Left lung (tissue), 10 donors: ENCODE results near the gene WNT2. TPM values are rescaled to one million over a fixed set of nuclear protein-coding genes. Genes with fewer than 3 reads are reported as not detected.

Source experiments
- ATAC-seq: fragments of 200-7000 bp; cut with Tn5 transposase; one replicate; pipeline ENCODE4 v1.9.1; 2020; ENCODE audit warnings: moderate library complexity
- DNase-seq, 4 donors: peaks; one replicate each; pipeline ENCODE4 v3.0.0-alpha.2; 2013 to 2020
- H3K27ac ChIP-seq, 2 donors: fragments of 200-600 bp; sonication (generic) in 1 of 2; one replicate each; pipeline versions ENCODE4 v1.5.0 to v1.8.0; 2020 to 2021
- H3K27me3 ChIP-seq, 2 donors: fragments of 200-600 bp; sonication (generic) in 1 of 2; one replicate each; pipeline versions ENCODE4 v1.5.0 to v1.8.0; 2020 to 2021
- H3K36me3 ChIP-seq, 2 donors: fragments of 200-600 bp; sonication (generic) in 1 of 2; one replicate each; pipeline versions ENCODE4 v1.5.0 to v1.8.0; 2020 to 2021
- H3K4me1 ChIP-seq, 2 donors: fragments of 200-600 bp; one replicate each; pipeline ENCODE4 v1.8.0; 2021
- H3K4me3 ChIP-seq, 2 donors: fragments of 200-600 bp; sonication (generic) in 1 of 2; one replicate each; pipeline versions ENCODE4 v1.5.0 to v1.8.0; 2020 to 2021; ENCODE audit warnings: mild to moderate bottlenecking in 1 of 2
- H3K9me3 ChIP-seq, 2 donors: fragments of 200-600 bp; sonication (generic) in 1 of 2; one replicate each; pipeline versions ENCODE4 v1.5.0 to v1.8.0; 2020 to 2021
- CTCF ChIP-seq, 2 donors: fragments of 200-600 bp; sonication (generic) in 1 of 2; IDR thresholded peaks; one replicate each; pipeline versions ENCODE4 v1.5.0 to v1.8.0; 2021; ENCODE audit warnings: antibody characterized with exemption in 2 of 2
- intact Hi-C, 2 donors: fragments of 100-400 bp; cut with DNase I; formaldehyde crosslinking; loops; one replicate each; pipeline versions ENCODE4 v1.11.2 to v1.14.2; 2022
- polyA plus RNA-seq, 6 donors: library from polyadenylated mRNA; unstranded; fragments of 120-200 nt; gene quantifications; one replicate each; pipeline ENCODE4 v1.2.1, GENCODE V29; 2013; ENCODE audit not compliant: insufficient read length in 6 of 6
- total RNA-seq, 2 donors: library from RNA; stranded (reverse); fragmentation: NEBNext Ultra II Directional; extraction: Animal tissue kit (Norgen Biotek cat#: 25700); gene quantifications; one replicate each; pipeline ENCODE4 v1.2.1, GENCODE V29; 2021
- donor health status: DM: no; HTN: yes; CAD: no.
- donor health status: DM: no; HTN: no; CAD: no.

Gene WNT2
- total and polyA plus RNA-seq, 8 donors = 21.7 to 158 (median 138) TPM

GRCh38 chr7:117350027-117350426, 27.2 kb upstream of the WNT2 start:
- TF ChIP-seq CTCF (IDR thresholded peaks at IDR 0.05) = no peak
- H3K4me3 ChIP-seq = no peak overlapping the region
- H3K27me3 ChIP-seq = no peaks in the 10 kb centered on the region
- ATAC-seq (no peak), DNase-seq (no peak)
- H3K27ac ChIP-seq = no peak overlapping the region
- no peaks in the 10 kb centered on the region for H3K4me1 ChIP-seq
- intact Hi-C loops = no loop called here
- no peaks in the 10 kb centered on the region for H3K36me3 ChIP-seq
- H3K9me3 ChIP-seq = no peaks in the 10 kb centered on the region

GRCh38 chr7:117349570-117349969, 26.7 kb upstream of the WNT2 start:
- TF ChIP-seq CTCF (IDR thresholded peaks at IDR 0.05) = no peak
- Histone ChIP-seq H3K36me3 (no peaks in the 10 kb centered on the region), H3K9me3 (no peaks in the 10 kb centered on the region), H3K27me3 (no peaks in the 10 kb centered on the region), H3K4me3 (no peak overlapping the region), H3K4me1 (no peaks in the 10 kb centered on the region), H3K27ac (no peak overlapping the region)
- intact Hi-C loops = no loop called here
- ATAC-seq = no peak
- no peak for DNase-seq

GRCh38 chr7:117347962-117348672, 25.3 kb upstream of the WNT2 start:
- Histone ChIP-seq H3K27me3 (no peaks in the 10 kb centered on the region), H3K36me3 (no peaks in the 10 kb centered on the region), H3K4me3 (no peak overlapping the region), H3K4me1 (no peaks in the 10 kb centered on the region), H3K9me3 (no peaks in the 10 kb centered on the region), H3K27ac (no peak overlapping the region)
- TF ChIP-seq CTCF (IDR thresholded peaks at IDR 0.05) = no peak
- DNase-seq = no peak
- ATAC-seq = no peak
- intact Hi-C loops = no loop called here

GRCh38 chr7:117347480-117347879, 24.6 kb upstream of the WNT2 start:
- Histone ChIP-seq H3K4me1 (no peaks in the 10 kb centered on the region), H3K27me3 (no peaks in the 10 kb centered on the region), H3K9me3 (no peaks in the 10 kb centered on the region), H3K36me3 (no peaks in the 10 kb centered on the region), H3K27ac (no peak overlapping the region), H3K4me3 (no peak overlapping the region)
- TF ChIP-seq CTCF (IDR thresholded peaks at IDR 0.05) = no peak
- no peak for ATAC-seq
- no peak for DNase-seq
- intact Hi-C loops = no loop called here

GRCh38 chr7:117346161-117346560, 23.3 kb upstream of the WNT2 start:
- Histone ChIP-seq H3K27ac (no peak overlapping the region), H3K27me3 (no peaks in the 10 kb centered on the region), H3K4me1 (no peaks in the 10 kb centered on the region), H3K36me3 (no peaks in the 10 kb centered on the region), H3K4me3 (no peak overlapping the region), H3K9me3 (no peaks in the 10 kb centered on the region)
- no peak for DNase-seq
- no peak for ATAC-seq
- no peak for TF ChIP-seq CTCF (IDR thresholded peaks at IDR 0.05)
- intact Hi-C loops = no loop called here
